HG02840 (cell line): ENCODE measurements around the gene GPC3.
"Not testable (repeated sequence)": the region's sequence is repeated elsewhere in the genome, so short reads cannot be mapped to it uniquely, and the experiment has no call there.

Experiments
- ATAC-seq: cut with Tn5 transposase; IDR thresholded peaks from one replicate; pipeline ENCODE4 v1.9.1; 2021; ENCODE audit warnings: mild to moderate bottlenecking, moderate library complexity, moderate number of reproducible peaks; ENCODE audit not compliant: unreplicated experiment, low FRiP score

Gene GPC3

DNA sequence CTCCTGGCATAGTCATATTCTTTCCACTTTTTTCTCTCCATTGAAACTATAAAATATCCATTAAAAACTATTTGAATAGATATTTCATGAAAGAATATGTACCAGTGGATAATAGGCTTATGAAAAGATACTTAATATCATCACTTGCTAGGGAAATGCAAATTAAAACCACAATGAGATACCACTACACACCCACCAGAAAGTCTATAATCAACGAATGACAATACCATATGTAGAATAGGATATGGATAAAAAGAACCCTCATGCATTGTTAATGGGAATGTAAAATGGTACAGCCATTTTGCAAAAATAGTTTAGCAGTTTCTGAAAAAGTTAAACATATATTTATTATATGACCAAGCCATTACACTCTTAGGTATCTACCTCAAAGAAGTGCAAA lies 351.4 kb downstream of the GPC3 start:
- no peak for ATAC-seq

DNA sequence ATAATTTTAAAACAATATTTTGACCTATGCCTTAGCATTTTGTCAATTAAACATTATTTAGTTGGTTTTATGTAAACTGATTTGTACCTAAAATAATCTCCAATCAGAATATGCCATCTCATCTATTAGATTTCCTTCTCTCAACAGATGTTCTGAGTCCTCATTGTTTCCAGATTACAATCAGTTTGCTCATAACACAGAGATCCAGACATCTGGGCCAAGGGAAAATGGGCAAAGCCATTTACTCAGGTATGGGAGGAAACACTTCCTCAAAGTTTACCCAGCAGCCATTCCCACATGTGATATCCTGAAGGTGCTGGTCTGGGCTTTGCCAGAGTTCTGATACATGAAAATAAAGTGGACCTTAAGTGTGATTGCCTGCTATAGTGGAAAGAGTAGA lies 352.2 kb downstream of the GPC3 start:
- no peak for ATAC-seq

DNA sequence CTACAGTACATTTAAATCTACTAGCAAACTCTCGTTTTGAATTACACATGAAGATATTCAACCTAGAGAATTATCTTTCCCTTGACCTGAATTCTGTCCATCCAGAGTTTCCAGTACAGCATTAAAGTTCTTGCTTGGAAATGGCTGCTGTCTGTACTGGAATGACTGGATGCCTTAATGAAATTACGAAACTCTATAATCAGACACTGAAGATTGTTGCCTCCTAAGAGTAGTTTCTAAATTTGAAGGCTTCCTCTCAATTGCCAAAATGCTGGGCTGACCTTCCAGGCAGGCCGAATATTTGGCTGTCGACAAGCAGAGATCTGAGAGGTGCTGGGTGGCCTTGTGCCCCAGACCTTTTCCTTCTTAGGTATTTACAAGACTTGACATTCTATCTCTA lies 355.0 kb downstream of the GPC3 start:
- no peak for ATAC-seq

DNA sequence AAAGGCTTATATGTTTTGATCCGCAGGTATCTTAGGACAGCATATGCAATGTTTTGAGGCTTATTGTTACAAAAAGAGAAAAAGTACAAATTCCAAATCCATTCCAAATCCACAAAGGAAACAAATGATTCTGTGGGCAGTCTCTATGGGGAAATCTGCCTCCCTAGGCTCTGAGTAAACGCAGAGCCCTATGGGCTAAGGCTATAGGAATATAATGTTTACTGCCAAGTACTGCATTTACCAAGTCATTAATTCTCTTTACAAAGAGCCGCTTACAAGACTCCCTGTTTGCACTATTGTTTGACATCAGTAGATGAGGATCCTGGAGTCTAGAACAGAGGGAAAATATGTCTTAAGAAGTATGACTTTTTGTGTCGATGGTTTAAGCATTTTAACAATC lies 357.7 kb downstream of the GPC3 start:
- ATAC-seq = no peak

DNA sequence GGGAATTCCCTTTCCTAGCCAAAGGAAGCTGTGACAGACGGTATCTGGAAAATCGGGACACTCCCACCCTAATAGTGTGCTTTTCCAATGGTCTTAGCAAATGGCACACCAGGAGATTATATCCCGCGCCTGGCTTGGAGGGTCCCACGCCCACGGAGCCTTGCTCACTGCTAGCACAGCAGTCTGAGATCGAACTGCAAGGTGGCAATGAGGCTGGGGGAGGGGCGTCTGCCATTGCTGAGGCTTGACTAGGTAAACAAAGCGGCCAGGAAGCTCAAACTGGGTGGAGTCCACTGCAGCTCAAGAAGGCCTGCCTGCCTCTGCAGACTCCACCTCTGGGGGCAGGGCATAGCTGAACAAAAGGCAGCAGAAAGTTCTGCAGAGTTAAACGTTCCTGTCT lies 364.0 kb downstream of the GPC3 start:
- ATAC-seq = not testable (repeated sequence)

DNA sequence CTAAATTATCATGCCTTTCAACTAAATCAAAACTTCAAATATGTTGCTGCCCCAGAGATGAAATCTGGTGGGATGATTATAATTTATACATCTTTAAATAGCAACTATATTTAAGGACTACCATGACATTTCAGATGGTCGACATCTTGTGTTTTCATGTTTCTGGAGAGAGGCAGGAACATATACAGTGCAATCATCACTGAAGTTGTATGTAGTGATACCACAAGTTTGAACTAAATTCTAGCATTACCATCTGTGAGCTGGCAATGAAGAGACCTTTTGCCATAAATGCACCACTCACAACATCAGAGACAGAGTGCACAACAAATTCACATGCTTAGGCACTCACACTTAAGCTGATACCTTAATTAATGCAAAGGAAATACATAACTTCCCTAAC lies 373.7 kb downstream of the GPC3 start:
- no peak for ATAC-seq

DNA sequence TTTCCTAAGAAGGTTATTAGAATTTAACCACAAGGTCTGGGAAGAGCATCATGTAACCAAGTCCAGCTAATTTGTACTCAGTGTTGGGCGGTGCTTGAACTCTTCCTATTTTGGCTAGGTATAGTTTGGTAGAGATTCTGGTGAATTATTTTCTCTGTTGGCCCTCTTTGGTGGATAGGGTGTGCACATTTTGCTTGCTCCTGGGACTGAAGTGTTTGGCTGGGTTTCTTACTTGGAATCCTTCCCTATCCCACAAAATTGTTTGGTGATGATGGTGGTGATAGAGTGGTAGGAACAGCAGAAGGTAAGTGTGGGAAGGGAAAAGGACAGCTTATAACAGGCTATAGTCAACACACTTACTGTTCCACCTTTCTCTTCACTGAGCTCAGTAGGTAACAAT lies 375.3 kb downstream of the GPC3 start:
- no peak for ATAC-seq

DNA sequence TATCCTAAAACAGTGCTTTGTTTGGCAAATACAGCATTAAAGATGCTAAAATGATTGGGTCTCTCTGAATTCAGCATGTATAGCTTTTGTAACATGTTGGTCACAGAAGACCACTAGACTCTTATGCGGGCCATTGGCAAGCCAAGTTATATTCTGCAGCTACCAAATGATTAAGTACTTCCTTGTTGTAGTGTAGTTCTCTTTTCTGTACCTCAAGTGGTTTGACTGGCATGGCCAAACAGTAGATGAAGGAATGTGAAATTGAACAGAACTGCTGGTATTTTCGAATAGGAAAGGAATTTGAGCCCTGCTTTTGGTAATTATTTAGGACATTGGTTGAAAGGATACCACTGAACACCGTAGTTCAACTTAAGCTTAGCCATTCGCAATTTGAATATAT lies 376.2 kb downstream of the GPC3 start:
- no peak for ATAC-seq

DNA sequence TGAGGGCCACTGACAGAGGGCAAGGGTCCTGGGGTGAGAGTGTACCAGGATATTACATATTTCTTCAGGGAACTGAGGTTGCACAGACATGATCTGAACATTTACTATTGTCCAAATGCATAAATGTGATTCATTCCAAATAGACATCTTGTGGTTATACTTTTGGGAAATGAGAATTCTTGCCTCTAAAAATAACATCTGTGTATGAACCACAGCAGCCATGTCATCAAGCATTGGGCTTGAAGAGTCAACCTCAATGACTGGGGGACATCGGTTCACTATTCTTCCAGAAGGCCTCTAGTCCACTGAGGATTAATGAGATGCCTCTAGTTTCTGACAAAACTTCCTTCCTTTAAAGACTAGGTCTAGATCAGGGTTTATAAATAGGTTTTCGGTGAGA lies 377.0 kb downstream of the GPC3 start:
- ATAC-seq = no peak

DNA sequence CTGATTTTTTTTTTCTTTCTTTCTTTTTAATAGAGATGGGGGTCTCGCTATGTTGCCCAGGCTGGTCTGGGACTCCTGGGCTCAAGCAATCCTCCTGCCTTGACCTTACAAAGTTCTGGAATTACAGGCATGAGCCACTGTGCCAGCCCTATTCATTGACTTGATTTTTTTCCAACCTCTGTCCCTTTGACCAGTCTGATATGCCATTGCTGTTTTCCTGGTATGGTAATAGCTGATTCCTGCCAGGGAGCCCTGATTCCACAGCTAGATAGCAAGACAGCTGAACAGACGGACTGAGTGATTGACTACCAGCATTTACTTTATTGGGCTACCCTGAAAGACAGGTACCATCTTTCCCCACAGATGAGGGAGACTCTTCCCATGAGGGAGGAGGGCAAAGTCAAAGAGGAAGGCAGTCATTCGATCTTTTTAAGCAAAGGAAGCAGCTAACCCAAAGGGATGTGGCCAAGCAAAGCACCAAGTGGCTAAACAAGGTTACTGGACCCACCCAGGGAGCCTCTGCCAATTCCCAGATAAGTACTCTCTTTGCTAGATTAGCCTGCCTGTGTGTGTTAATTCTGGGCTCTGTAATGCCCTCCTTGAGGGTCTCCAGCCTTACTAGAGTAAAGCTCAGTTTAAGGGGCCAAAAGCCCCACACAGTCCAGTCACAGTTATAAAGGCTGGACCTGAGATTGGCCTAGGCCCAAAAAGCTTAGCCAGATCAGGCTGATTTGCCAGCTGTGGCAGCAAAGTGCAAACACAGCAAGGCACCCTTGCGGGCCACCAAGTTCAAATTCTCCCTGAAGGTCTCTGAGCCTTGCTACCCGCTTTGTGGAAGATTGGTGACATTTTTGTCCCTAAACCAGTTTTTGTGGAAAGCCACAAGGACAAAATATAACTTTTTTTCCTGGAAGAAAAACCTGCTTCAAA lies 377.7 kb downstream of the GPC3 start:
- no peak for ATAC-seq

DNA sequence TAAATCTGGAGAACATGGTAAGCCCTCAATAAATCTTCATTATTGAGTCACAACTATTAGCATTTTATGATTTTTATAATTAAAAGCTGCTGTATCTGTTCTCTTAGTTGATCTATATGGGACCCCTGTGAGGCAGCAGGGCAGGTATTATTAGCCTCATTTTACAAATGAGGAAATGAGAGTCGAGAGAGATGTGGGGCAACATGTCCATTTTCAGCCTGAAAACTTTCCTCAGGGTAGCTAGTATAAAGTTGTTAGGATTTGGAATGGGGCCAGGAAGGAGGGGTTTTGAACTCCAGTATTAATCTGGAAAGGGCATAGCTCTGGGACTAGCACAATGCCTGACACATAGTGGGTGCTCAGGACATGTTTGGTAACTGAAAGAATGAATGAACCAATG lies 378.4 kb downstream of the GPC3 start:
- ATAC-seq = no peak

DNA sequence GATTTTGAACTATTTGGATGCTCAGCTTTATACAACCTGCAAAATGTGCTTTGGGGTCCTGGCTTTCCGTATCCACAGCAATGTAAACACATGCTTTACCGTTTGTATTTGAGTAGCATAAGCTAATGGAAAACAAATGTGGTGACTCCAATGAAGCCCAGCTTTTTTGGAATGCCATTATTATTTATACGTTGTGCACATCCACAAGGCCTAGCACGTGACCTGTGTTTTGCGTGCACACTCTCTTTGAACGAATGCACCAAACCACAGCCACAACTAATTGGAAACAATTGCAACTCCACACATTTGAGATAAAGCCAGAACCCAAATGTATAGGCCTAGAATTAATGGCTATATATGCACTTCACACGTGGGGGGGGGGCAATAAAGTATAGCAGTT lies 380.6 kb downstream of the GPC3 start:
- ATAC-seq = no peak

DNA sequence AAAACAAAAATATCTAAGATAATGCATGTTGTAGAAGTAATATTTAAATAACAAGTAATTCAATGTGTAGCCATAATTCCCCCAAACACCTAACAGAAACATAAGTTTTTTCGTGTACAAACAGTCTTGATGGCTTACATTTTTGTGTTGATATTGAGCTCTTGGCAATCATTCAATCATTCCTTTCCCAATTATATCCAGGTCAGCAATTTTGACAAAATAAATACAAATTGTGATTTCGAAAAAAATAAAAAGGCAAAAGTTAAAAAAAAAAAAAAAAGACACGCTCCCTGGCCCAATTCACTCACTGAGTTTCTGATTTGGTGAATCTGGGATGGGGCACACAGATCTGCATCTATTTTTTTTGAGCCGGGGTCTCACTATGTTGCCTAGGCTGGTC lies 382.5 kb downstream of the GPC3 start:
- no peak for ATAC-seq

DNA sequence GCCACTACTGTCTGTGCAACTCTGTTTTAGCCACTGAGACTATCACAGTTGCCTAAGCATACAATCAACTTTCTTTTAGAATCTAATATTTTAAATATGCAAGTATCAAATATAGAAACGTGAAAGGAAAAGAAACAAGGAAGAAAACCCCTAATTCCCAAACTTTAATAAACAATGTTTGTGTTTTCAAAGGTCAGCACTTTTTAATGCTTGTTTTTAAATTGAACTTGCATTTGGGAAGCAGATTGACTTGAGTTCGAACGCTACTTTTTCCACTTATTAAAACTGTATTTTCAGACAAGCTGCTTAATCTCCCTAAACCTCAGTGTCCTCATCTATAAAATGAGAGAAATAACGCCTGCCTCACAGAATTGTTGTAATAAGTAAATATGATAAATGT lies 384.3 kb downstream of the GPC3 start:
- ATAC-seq = no peak

DNA sequence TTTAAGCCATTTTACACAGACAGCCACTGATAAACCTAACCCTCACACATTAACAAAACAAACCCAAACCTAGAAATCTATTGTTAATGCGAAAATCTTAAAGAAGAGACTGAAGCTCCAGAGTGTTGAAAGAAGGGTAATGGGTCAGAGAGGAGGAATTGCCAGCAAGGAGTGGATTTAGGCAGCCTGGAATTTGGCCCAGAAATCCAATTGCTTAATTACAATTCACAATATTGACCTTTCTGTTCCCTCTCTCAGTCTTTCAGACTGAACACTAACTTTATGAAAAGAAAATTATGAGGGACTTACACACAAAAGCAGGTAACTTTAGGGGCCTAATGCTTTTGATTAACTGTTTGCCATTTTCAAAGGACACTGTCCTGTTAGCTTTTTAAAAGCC lies 384.9 kb downstream of the GPC3 start:
- ATAC-seq = no peak

DNA sequence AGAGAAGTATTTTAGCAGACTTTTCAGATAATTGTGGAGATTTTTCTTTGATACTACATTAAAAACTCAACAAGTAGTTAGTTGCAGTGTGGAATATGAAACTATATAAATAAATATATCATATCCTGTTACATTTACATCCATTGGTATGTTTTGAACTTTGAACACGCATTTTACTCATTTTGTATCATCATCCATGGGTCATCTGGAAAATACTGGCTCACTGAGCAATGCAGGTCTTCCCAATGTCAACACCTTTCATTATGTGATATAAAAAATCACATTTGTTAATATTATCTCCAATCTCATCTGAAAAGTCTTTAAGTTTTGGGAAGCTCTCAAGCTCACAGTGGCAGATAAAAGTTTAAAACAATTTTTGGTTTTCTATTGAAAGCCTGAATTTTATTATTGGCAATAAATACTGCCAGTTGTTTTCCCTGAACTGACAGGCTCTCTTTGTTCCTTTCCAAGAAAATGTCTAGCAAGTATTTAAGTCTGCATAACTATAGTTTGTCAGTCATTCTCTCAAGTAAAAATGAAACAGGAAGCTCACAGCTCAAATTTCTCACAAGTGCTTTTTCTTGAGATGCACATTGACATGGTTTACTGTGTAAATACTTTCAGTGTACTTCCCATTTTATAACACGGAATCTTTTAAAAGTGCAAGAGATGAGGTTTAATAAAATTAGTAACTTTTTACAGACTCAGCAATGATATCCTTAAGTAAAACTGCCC lies 386.6 kb downstream of the GPC3 start:
- ATAC-seq = no peak

DNA sequence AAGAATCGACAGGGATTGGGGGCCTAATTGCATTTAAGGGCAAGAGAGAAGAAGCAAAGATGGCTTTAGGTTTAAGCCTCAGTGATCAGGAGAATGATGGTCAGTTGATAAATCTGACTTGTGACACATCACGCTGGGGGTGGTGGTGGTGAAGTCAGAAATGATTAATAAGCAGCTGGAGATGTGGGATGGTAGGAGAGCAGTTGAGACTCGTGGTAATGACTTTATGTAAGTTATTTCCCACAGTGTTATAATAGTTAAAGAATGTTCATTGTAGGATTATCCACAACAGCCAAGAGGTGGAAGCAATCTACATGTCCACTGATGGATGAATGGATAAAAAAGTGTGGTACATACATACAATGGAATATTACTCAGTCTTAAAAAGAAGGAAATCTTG lies 391.2 kb downstream of the GPC3 start:
- no peak for ATAC-seq

DNA sequence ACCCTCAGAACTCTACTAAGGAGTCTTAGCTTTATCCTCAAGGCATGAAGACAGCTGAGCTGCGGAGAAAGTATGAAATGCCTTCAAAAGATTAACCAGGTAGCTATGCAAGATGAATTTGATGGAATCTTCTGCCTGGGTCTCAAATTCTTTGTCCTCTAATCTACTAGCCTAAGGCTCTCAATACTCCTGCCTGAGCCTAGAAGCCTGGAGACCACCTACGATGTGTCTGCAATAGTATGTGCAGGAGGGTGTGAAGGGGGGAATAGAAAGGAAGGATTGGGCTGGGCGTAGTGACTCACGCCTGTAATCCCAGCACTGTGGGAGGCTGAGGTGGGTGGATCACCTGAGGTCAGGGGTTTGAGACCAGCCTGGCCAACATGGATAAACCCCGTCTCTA lies 391.9 kb downstream of the GPC3 start:
- no peak for ATAC-seq

DNA sequence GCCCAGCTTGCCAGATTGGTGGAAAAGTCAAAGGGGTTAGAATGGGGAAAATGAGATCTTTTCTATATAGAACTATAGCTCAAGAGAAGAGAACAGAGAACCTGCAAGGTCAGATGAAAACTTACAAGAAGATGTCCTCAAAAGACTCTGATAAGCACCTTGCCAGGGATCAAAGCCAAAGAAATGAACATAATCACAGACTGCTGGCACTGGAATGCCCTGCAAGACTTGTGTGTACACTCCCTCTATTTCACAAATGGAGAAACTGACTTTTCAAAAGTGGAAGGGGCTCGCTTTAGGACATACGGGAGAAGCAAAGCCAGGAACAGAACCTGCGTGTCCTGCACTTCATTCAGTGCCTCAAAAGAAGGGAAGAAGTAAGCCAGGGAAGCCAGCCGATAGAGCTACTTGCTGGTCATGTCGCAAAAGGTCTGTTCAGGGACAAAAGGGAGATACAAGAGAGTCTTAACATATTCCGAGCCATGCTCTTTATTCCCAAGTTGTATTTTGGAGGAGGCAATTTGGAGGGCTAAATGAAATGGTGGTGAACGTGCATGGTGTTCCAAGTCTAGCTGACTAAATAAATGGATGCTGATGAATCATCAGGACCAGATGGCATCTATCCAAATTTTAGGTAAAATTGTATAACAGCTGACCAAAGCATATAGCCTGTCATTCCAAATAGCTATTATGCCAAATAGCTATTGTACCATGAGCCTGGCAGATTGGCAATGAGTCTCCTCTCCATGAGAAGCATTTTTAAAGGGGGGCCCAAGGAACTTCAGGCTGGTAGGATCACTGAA lies 394.5 kb downstream of the GPC3 start:
- no peak for ATAC-seq

DNA sequence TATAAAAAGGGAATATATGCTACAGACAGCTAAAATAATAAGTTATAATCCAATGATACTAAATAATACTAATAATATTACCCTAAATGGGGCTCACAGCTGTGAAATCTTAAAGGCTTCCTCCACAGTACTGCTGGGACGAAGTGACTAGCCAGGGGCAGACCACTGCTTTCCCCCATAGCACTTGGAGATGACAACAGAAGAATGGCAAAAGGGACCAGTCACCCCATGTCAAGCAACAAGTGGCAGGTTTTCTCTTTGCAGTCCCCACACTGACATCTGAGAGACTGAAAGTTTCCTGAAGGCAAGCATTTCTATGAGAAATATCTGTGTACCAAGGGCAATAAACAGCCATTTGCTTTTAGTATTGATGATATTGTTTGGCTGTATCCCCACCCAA lies 396.6 kb downstream of the GPC3 start:
- no peak for ATAC-seq

DNA sequence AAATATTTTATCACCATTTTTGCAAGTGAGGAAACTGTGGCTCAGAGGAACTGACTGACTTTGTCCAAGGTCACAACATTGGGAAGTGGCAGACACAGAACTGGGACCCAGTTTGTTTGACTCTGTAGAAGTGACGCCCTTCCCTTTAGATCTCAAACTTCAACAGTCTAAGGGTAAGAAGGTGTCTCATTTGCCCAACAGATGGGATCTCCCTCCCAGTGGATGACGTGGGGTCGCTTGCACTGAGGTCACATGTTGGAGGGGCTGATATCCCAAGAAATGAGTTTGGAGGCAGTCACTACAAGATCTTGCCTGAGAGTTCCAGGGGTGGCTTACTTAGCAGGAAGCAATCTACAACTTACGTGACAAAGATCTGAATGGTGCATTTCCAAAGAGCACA lies 397.6 kb downstream of the GPC3 start:
- no peak for ATAC-seq
